NCI-H524 (cell line): ENCODE measurements around the gene ZNF804A.

Experiments
- DNase-seq, 2 experiments: peaks; one replicate each; lab custom pipeline; 2025; lab: John Stamatoyannopoulos, UW

ZNF804A gene

DNA sequence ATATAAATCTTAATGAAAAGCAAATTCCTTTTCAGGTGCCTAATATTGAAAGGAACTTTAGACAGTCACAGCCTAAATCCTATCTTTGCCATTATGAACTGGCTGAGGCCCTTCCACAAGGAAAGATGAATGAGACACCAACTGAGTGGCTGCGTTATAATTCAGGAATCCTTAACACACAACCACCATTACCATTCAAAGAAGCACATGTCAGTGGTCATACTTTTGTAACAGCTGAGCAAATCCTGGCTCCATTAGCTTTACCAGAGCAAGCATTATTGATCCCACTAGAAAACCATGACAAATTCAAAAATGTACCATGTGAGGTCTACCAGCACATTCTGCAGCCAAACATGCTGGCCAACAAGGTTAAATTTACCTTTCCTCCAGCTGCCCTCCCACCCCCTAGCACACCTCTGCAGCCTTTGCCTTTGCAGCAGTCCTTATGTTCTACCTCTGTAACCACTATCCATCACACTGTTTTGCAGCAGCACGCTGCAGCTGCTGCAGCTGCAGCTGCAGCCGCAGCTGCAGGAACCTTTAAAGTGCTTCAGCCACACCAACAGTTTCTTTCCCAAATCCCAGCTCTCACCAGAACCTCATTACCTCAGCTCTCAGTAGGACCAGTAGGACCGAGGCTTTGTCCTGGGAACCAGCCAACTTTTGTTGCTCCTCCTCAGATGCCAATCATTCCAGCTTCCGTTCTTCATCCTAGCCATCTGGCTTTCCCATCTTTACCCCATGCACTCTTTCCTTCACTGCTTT lies 340.1 kb downstream of the ZNF804A start:
- peak in 1 of 2 experiments; percentile 0 for DNase-seq

DNA sequence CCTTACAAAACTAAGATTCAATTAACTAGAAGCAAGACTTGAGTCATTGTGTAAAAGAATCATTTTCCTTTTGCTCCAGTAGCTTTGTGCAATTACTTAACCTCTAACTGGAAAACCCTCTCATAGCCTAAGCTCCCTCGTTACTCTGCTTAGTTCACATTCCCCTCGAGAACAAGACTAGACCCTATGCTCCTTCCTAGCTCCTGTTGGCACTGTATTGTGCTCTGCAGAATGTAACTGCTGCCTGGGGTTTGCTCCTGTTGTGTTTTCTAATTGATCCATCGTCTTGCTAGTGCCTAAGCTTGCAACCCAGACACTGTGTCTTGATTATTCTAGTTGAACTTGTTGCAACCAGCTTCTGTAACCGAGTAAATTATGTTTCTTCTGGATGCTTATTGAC lies 347.0 kb downstream of the ZNF804A start:
- DNase-seq = no peak

DNA sequence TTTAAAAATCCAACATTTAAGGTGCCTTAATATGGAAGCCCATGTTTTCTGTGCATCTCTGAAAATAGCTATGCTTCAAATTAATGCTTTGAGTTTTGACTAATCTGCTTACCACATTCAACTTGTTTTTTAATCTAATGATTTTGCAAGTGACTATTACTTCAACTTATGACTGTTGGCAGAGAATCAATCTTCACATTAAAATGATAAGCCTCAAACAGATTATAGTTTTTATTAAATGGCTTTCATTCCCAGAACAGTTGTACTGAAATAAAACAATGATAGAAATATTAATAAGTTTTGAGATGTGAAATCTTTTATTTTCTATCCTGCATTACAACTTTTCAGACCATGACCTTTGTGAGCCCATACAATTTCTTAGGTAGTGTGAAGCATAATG lies 347.5 kb downstream of the ZNF804A start:
- no peak for DNase-seq

GRCh38 chr2:184956856-184957255 lies 358.5 kb downstream of the ZNF804A start:
- DNase-seq = no peak

GRCh38 chr2:184971546-184972068 lies 373.3 kb downstream of the ZNF804A start:
- peak; percentile 3 to 47 for DNase-seq
